GM19238 (cell line): ENCODE results near the gene RARS1.

ENCODE experiments used
- DNase-seq: peaks from one replicate; pipeline ENCODE4 v3.0.0; 2011; ENCODE audit warnings: low spot score; ENCODE audit not compliant: insufficient read length

The RARS1 gene

DNA sequence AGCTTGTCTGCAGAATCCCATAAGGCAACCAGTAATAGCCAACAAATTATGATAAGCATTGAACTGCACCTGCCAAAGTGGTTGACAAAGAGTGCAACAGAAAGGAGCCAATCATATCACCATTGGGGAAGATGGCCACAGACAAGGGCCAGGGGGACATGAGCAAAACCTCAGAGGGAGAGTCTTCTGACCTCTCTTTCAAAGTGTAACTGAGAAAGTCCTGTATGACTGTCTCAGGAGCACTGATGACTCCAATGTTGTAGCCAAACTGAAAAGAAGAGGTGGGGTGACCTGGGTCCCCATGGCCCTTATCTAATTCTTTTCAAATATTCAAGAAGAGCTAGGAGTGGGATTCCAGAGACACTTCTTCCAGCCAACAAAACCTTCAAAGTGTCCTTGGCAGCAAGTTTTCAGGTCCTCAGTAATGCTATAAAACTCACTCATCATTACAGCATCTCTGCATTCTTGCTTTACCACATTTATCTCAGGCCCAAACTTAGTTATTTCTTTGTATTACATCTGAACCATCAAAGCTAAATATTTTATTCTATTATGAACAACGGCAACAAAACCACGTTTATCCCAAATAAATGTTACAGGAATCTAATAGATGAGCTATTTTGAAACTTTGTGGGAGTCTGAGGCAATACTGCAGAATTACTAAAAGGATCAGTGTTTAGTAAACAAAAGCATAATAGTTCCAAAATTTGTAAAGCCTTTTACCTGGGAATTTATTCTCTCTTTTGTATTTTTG, 67.3 kb downstream of the RARS1 start:
- no peak for DNase-seq

DNA sequence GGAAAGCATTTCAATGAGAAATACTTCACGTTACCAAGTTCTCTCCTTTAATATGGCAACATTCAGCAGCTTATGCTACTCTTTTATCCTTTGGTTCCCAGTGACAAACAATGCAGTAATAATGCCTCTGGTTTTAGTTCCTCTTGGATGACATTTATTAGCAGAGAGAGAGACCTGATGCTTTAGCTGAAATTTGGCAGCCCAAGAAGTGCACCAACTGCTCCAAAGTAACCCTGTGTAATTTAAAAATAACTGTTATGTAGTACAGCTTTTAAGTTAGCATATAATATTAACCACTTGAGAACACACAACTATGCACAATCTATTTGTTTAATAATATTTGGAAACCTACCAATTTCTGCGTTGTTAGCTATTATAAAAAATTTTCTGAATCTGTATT, 71.1 kb downstream of the RARS1 start:
- DNase-seq = no peak

DNA sequence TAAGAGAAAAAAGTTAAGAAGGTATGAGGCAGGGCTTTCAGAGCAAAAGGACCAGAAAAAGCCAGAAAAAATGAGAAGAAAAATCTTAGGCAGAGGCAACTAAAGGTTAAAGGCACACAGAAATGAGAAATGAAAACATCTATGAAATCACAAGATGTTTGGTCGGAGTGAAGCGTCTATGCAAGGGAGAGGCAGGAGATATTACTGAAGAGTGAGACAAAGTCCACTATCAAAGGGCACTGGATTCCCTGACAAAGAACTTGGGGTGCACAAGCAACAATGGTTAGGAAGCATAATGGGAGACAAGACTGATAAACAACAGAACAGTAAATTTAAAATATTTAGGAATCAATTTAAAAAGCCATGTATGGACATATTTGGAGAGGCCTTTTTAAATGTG, 76.0 kb downstream of the RARS1 start:
- no peak for DNase-seq

DNA sequence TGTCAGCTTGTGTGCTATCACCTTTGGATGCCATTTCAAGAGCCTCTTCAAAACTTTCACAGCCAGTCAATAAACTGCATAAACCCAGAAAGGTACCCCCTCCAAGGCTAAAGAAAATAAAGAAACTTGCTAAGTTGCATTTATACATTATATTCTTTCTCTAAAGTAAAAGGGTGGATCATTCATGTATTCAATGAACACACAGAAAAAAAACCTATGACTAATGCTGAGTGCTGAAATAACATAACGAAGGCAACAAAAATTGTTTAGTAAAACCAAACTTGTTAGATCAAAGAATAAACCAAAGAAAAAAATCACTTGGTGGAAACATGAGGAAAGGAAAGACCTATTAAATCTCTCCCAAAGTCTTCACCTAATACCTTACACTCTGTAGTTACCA, 77.7 kb downstream of the RARS1 start:
- DNase-seq = no peak

DNA sequence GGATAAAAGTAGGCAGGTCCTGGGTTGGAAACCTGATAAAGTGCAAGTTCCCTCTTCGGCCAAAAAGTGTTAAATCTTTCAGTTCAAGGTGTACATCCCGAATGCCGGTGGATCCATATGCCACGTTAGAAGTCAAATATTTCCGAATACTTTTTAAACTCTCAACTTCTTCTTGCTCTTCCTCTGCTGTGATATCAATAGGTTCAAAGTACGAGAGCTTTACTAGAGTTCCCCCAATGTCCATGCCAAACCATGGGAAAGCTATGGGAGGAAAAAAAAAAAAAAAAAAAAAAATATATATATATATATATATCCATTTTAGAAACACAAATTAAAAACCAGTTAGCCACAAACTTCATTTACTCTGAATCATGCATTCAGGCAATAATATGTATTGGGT, 82.5 kb downstream of the RARS1 start:
- DNase-seq = no peak
